GM19467 (cell line): ENCODE data around the gene EXT2.

Experiments used
- ATAC-seq: cut with Tn5 transposase; IDR thresholded peaks from one replicate; pipeline ENCODE4 v1.9.1; 2021; ENCODE audit warnings: mild to moderate bottlenecking, moderate library complexity; ENCODE audit not compliant: unreplicated experiment

The EXT2 gene

GRCh38 chr11:44285756-44286155 lies 190.3 kb downstream of the EXT2 start:
- no peak for ATAC-seq

GRCh38 chr11:44286268-44286880 lies 190.9 kb downstream of the EXT2 start:
- ATAC-seq, result no peak

DNA sequence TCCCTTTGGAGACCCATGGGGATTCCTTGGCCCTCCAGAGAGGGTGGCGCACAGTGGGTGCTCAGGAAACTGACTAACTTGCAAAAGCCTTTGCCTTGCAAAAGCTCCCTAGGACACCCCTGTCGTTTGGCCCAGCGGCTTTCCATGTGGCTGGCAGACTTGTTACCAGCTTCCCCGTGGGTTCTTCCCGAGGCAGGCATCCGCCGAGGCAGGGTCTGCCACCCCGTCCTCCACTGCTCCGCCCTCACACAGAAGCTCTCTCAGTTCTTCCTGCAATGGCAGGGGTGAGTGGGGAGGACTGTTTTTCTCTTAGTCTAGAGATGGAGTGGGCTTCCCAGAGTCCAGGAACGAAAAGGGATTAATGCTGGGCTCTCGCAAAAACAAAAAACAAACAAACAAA lies 191.4 kb downstream of the EXT2 start:
- no peak for ATAC-seq

DNA sequence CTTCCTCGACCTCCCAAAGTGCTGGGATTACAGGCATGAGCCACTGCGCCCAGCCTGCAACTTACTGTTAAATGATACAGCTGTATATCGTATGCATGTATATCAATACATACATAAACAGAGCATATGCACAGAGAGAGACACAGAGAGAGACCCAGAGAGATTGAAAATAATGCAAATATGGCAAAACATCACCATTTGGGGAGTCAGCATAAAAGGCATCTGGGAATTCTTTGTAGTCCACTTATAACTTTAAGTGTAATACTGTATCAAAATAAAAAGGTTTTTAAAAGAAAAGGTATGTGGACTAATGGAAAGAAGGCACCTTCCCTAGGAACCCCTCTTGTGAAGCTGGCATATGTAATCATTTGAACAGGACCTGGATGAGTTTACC lies 192.7 kb downstream of the EXT2 start:
- ATAC-seq, result no peak

GRCh38 chr11:44290208-44290607 lies 194.7 kb downstream of the EXT2 start:
- ATAC-seq, result no peak
